HG03025 (cell line): ENCODE results near the gene KATNBL1.
"Not testable (repeated sequence)": the region's sequence is repeated elsewhere in the genome, so short reads cannot be mapped to it uniquely, and the experiment has no call there.

ENCODE experiments used
- ATAC-seq: cut with Tn5 transposase; IDR thresholded peaks from one replicate; pipeline ENCODE4 v1.9.1; 2021; ENCODE audit warnings: mild to moderate bottlenecking, moderate library complexity; ENCODE audit not compliant: unreplicated experiment, low FRiP score

The KATNBL1 gene

GRCh38 chr15:34120420-34120819, 89.5 kb downstream of the KATNBL1 start:
- ATAC-seq: not testable (repeated sequence)

DNA sequence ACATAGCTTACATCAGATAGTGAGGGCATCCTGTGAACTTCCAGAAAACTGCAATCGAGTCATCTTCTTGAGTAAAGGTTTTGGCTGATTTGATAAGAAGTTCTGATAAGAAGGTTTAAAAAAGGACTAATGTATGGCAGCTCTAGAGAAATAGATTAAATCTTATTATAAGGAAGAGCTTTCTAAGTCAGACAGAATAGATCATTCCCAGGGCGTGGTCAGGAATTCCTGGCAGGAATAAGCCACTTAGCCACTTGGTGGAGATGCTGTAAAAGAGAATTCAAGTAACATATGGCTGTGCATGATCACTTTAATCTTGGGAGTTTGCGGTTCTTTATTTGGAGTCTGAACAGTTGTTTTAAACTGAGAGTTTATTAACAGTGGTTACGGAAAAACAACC, 90.6 kb downstream of the KATNBL1 start:
- ATAC-seq: no peak

- no peak for ATAC-seq
Observed at GRCh38 chr15:34116620-34117019, 93.3 kb downstream of the KATNBL1 start.

DNA sequence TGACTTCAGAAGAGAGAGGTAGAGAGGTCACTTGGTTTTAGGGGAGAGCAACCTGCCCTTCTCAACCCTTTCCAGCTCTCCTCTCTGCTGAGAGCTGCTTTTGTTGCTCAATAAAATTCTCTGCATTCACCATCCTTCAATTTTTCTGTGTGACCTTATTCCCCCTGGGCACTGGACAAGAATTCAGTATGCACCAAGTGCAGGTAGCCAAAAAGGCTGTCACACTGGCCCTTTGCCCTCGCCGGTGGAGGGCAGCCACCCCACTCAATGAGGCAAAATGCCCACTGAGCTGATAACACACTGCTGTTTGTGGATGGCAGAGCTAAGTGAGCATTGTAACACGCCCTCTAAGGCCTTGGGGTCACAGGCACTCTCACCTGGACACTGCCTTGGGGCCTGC, 95.2 kb downstream of the KATNBL1 start:
- no peak for ATAC-seq

GRCh38 chr15:34114215-34114614, 95.7 kb downstream of the KATNBL1 start:
- ATAC-seq: no peak

GRCh38 chr15:34111488-34111887, 98.4 kb downstream of the KATNBL1 start:
- no peak for ATAC-seq

- ATAC-seq: no peak
Observed at GRCh38 chr15:34109797-34110663, 99.9 kb downstream of the KATNBL1 start.

GRCh38 chr15:34107315-34107714, 102.6 kb downstream of the KATNBL1 start:
- ATAC-seq: no peak

- ATAC-seq: no peak
Observed at GRCh38 chr15:34106423-34106822, 103.5 kb downstream of the KATNBL1 start.

- ATAC-seq: peak; percentile 25
Observed at GRCh38 chr15:34102175-34102925, 107.5 kb downstream of the KATNBL1 start.

DNA sequence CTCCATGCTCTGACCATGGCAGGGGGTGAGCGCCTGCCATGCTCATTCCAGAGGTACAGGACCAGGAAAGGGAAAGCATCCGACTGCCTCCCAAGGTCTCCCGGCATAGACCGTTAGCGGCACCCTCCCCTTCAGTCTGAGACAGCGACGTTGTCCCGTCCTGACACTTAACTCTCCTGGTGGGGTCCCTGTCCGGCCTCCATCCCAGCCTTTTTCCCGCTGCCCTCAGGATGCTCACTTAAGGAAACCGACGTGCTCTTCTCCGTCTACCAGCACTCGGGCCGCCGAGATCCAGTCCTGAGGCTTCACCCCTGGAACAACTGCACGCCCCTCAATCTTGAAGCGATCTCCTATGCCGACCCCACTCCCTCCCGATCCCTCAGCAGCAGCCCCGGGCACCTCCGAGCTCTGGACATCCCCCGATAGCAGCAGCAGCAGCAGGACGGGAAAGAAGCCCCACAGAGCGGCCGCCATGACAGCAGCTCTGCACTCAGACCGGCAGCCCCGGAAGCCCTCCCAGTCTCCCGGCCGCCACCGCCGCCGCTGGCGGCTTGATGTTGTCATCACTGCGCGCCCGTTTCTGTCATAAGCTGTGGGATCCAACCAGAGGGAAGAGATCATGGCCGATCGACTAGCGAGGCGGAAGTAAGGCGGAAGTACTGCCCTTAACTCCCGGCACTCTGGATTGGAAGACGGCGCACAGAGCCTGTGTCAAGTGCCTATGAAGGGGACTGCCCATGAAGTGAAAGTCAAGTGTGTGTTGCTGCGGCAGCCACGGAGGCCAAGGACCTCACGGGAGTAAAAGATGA, 108.3 kb downstream of the KATNBL1 start, which contains the start of the genes EMC7 and PGBD4:
TSS of gene EMC7 (minus strand) at position 497 of the 809 bp plus-strand sequence. CDS start at position 474, 23 bp downstream.
TSS of gene PGBD4 (plus strand) at position 718 of the 809 bp plus-strand sequence. CDS start 449 bp downstream, outside the sequence.
- ATAC-seq: peak; percentile 98

GRCh38 chr15:34099914-34100313, 110.0 kb downstream of the KATNBL1 start:
- no peak for ATAC-seq
